GM21423 (cell line): Measurements from ENCODE around the gene ROPN1L.

Source experiments
- ATAC-seq: cut with Tn5 transposase; IDR thresholded peaks from one replicate; pipeline ENCODE4 v1.9.1; 2021; ENCODE audit warnings: mild to moderate bottlenecking, moderate library complexity; ENCODE audit not compliant: unreplicated experiment

Gene ROPN1L

GRCh38 chr5:10456583-10457420 lies 15.1 kb downstream of the ROPN1L start:
- no peak for ATAC-seq

- ATAC-seq: no peak
Observed at GRCh38 chr5:10457682-10458574, 16.2 kb downstream of the ROPN1L start.

GRCh38 chr5:10459080-10460055 lies 17.7 kb downstream of the ROPN1L start:
- no peak for ATAC-seq

DNA sequence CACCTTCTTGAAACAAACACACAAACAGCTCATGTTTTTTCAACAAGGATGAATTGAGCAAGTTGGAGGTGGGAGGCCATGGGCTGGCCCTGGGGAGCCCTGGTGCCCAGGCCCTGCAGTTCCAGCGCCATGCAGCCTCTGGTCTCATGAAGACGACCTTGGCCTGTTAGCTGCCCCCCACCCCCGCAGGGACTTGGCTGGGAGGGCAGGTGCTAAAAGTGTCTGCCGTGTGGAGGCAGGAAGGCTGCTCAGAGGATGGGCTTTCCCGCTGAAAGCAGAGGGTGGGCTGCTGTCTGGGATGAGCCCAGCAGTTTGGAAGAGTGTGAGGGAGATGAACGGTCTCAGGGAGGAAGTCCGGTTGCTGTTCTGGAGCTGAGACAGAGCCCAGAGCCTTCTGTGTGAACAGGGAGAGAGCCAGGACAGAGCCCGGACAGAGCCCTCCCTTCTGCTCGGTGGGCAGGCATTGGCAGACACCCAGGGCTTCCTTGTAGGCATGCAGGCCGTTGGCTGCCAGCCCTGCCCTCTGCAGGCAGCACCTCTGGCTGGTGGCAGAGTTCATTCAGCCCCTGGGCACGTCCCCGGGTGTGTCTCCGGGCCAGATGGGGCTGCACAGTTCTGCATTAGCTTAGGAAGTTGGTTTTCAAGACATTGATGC lies 18.7 kb downstream of the ROPN1L start:
- no peak for ATAC-seq

GRCh38 chr5:10461041-10461440 lies 19.4 kb downstream of the ROPN1L start:
- ATAC-seq: no peak

GRCh38 chr5:10461904-10462555 lies 20.4 kb downstream of the ROPN1L start:
- ATAC-seq: no peak

GRCh38 chr5:10463566-10463965 lies 21.9 kb downstream of the ROPN1L start:
- no peak for ATAC-seq

DNA sequence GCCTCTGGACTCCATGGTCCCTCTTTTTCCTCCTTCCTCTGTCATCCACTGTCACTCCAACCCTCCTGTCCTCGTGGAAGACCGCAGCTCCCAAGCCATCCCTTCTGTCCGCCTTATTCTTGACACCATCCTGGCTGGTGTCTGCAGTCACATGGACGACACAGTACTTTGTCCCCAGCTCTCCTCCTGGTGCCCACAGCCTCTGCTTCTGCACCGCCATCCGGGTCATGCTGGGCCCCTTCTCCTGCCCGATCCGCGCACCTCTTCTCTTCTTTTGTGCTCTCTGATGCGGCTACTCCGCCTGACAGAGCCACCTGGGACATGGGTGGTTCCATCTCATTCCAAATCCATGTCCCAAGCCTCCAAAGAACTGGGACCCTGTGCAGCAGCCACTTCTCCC lies 22.5 kb downstream of the ROPN1L start:
- no peak for ATAC-seq

DNA sequence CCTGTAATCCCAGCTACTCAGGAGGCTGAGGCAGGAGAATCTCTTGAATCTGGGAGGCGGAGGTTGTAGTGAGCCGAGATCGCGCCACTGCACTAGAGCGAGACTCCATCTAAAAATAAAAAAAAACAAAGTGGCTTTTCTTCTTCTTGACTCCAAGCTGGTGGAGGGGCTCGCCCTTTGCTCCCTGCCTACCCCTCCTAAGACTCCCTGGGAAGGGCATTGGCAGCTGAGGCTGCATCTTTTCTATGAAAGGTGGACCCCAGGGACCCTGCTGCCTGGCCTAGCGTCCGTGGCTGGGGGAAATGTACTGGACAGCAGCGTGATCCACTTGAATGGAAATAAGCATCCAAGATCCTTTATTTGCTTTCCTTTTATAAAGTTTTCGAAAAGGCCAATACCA lies 24.0 kb downstream of the ROPN1L start:
- ATAC-seq: no peak

- no peak for ATAC-seq
Observed at GRCh38 chr5:10466446-10467073, 24.9 kb downstream of the ROPN1L start.

- ATAC-seq: no peak
Observed at GRCh38 chr5:10467281-10468198, 25.9 kb downstream of the ROPN1L start.

DNA sequence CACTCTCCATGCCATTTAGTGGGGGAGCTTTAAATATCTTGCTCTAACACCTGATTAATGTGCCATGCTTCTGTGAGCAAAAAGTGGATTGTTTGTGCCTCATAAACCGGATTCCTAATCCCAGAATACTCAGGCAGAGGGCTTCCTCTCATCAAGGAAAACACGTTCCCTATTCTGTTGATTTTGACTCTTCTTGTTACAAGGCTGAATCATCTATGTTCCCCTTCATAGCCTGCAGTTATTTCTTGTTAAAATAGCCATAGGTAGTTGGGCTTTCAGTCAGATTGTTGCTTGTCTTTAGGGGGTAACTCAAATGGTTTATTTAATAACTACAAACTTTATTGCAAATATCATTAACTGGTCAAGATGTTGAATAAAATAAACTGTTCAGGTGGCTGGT lies 26.6 kb downstream of the ROPN1L start:
- ATAC-seq: no peak

- no peak for ATAC-seq
Observed at GRCh38 chr5:10469253-10470050, 27.8 kb downstream of the ROPN1L start.

DNA sequence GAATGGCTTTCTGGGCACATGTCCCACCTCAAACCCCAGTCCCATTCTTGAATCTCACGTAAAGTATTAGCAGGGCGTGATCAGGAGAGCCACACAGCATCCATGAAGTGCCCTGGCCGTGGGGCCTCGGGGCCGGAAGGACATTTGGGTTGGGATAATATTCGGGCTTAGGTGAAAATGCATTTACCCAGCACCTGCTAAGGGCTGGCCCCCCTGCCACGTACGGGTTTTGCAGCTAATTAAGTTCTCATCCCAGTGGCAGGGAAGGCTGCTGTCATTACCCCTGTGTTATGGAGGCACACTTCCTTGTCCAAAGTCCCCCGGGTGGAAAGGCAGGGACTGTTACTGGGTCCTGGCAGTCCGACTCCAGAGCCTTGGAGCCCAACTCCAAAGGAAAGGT lies 29.0 kb downstream of the ROPN1L start:
- ATAC-seq: no peak

GRCh38 chr5:10471677-10472076 lies 30.0 kb downstream of the ROPN1L start:
- ATAC-seq: no peak

DNA sequence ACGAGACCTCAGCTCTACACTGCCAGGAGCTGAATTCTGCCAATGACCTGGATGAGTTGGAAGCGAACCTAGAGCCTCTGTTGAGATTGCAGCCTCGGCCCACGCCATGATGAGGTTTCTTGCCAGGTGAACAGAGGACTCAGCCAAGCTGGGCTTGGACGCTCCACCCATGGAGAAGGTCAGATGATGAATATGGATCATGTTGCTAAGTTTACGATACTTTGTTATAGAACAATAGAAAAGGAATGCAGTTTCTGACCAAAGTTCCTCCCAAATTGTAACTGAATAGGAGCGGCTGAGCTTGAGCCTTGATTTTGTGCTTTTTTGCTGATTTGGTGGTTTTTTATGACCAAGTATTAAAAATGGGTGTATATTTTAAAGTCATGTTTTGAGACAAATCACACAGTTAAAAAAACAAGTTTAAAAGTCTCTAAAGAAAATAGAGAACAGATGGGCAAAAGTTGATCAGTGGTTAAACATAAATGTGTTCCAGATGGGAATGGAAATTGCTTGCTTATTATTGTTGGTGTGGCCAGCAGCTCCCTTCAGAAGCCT lies 32.9 kb downstream of the ROPN1L start:
- no peak for ATAC-seq
